HEK293 (cell line): ENCODE results near the gene SNAPC2.

Experiments used
- CTCF ChIP-seq: fragments of 450-650 bp; formaldehyde crosslinking; IDR thresholded peaks from 2 replicates; pipeline ENCODE4 v1.5.1; 2016; ENCODE audit warnings: missing biosample characterization, missing genetic modification characterization
- YY1 ChIP-seq: fragments of 450-650 bp; formaldehyde crosslinking; IDR thresholded peaks from 2 replicates; pipeline ENCODE4 v1.5.1; 2018; ENCODE audit warnings: missing biosample characterization, missing genetic modification characterization
- ZNF510 ChIP-seq: fragments of 450-650 bp; formaldehyde crosslinking; IDR thresholded peaks from 2 replicates; pipeline ENCODE4 v1.5.1; 2018; ENCODE audit warnings: mild to moderate bottlenecking, missing genetic modification characterization, missing biosample characterization; ENCODE audit not compliant: insufficient replicate concordance
- ZNF639 ChIP-seq: fragments of 450-650 bp; formaldehyde crosslinking; IDR thresholded peaks from 2 replicates; pipeline ENCODE4 v1.5.1; 2016; ENCODE audit warnings: missing biosample characterization, missing genetic modification characterization
- ZNF707 ChIP-seq: fragments of 450-650 bp; formaldehyde crosslinking; IDR thresholded peaks from 2 replicates; pipeline ENCODE4 v1.5.1; 2016; ENCODE audit warnings: missing biosample characterization, missing genetic modification characterization
- ZNF747 ChIP-seq: fragments of 450-650 bp; formaldehyde crosslinking; IDR thresholded peaks from 2 replicates; pipeline ENCODE4 v1.5.1; 2016; ENCODE audit warnings: missing biosample characterization, missing genetic modification characterization

- no peak for TF ChIP-seq ZNF707 (tag by site-specific recombination)
- no peak for TF ChIP-seq ZNF510 (tag by site-specific recombination)
- no peak for TF ChIP-seq ZNF747
- no peak for TF ChIP-seq ZNF639 (tag by site-specific recombination)
- TF ChIP-seq YY1 (tag by site-specific recombination): no peak
- no peak for TF ChIP-seq CTCF (tag by site-specific recombination)
Observed at GRCh38 chr19:7874076-7874896, 45.9 kb upstream of the SNAPC2 start, which contains the start of gene PRR36.
